Parathyroid adenoma (tissue), 2 donors: ENCODE data around the gene PEX5L.
"Not testable (repeated sequence)": the region's sequence is repeated elsewhere in the genome, so short reads cannot be mapped to it uniquely, and the experiment has no call there.

ENCODE experiments used
- H2AFZ ChIP-seq: fragments of 300-600 bp; sonication (generic); one replicate; pipeline ENCODE4 v1.7.0; 2017; ENCODE audit warnings: antibody characterized with exemption, mild to moderate bottlenecking
- H3K27ac ChIP-seq: fragments of 300-600 bp; sonication (generic); one replicate; pipeline ENCODE4 v1.7.0; 2017
- H3K27me3 ChIP-seq: fragments of 300-600 bp; sonication (generic); one replicate; pipeline ENCODE4 v1.7.0; 2017; ENCODE audit warnings: low read length; ENCODE audit not compliant: control insufficient read depth, insufficient read depth
- H3K36me3 ChIP-seq: fragments of 300-600 bp; sonication (generic); one replicate; pipeline ENCODE4 v1.7.0; 2017; ENCODE audit warnings: low read length; ENCODE audit not compliant: control insufficient read depth, insufficient read depth
- H3K4me1 ChIP-seq: fragments of 300-600 bp; sonication (generic); one replicate; pipeline ENCODE4 v1.7.0; 2017; ENCODE audit warnings: control low read depth
- H3K4me2 ChIP-seq: fragments of 300-600 bp; sonication (generic); one replicate; pipeline ENCODE4 v1.7.0; 2017; ENCODE audit warnings: low read length
- H3K4me3 ChIP-seq: fragments of 300-600 bp; sonication (generic); one replicate; pipeline ENCODE4 v1.7.0; 2017; ENCODE audit warnings: low read depth, low read length
- H3K79me2 ChIP-seq: fragments of 300-600 bp; sonication (generic); one replicate; pipeline ENCODE4 v1.7.0; 2017; ENCODE audit warnings: control low read depth
- H3K9ac ChIP-seq: fragments of 300-600 bp; sonication (generic); one replicate; pipeline ENCODE4 v1.7.0; 2017; ENCODE audit warnings: mild to moderate bottlenecking
- H3K9me3 ChIP-seq: fragments of 300-600 bp; sonication (generic); one replicate; pipeline ENCODE4 v1.7.0; 2017; ENCODE audit warnings: low read length; ENCODE audit not compliant: control insufficient read depth
- CTCF ChIP-seq: fragments of 300-600 bp; sonication (generic); IDR thresholded peaks from one replicate; pipeline ENCODE4 v1.7.0; 2017; ENCODE audit warnings: antibody characterized with exemption, mild to moderate bottlenecking
- donor health status: primary hyperparathyroidism.

PEX5L gene

GRCh38 chr3:180026997-180027396 lies 9.7 kb downstream of the PEX5L start:
- H3K79me2 ChIP-seq, result peaks cover 49% of the 10 kb centered on the region
- no peak for TF ChIP-seq CTCF
- H3K36me3 ChIP-seq, result no peaks in the 10 kb centered on the region
- no peak overlapping the region for H3K4me2 ChIP-seq
- no peak overlapping the region for H3K9ac ChIP-seq
- H3K9me3 ChIP-seq, result no peaks in the 10 kb centered on the region
- H3K4me1 ChIP-seq, result peaks cover 26% of the 10 kb centered on the region
- no peak overlapping the region for H3K4me3 ChIP-seq
- no peak overlapping the region for H2AFZ ChIP-seq
- peak overlapping the region; percentile 40 for H3K27ac ChIP-seq
- no peaks in the 10 kb centered on the region for H3K27me3 ChIP-seq

GRCh38 chr3:180018543-180018942 lies 18.2 kb downstream of the PEX5L start:
- H3K9me3 ChIP-seq, result no peaks in the 10 kb centered on the region
- no peaks in the 10 kb centered on the region for H3K36me3 ChIP-seq
- H3K9ac ChIP-seq, result no peak overlapping the region
- no peak overlapping the region for H2AFZ ChIP-seq
- no peak overlapping the region for H3K4me3 ChIP-seq
- peaks cover 24% of the 10 kb centered on the region for H3K79me2 ChIP-seq
- peaks cover 47% of the 10 kb centered on the region for H3K4me1 ChIP-seq
- TF ChIP-seq CTCF, result peak; percentile 31
- no peak overlapping the region for H3K4me2 ChIP-seq
- peak overlapping the region; percentile 70 for H3K27ac ChIP-seq
- no peaks in the 10 kb centered on the region for H3K27me3 ChIP-seq

GRCh38 chr3:180017846-180018245 lies 18.9 kb downstream of the PEX5L start:
- Histone ChIP-seq H3K4me1 (peaks cover 46% of the 10 kb centered on the region), H3K4me3 (no peak overlapping the region), H3K36me3 (no peaks in the 10 kb centered on the region), H3K9me3 (no peaks in the 10 kb centered on the region), H3K4me2 (peak overlapping the region; percentile 36), H2AFZ (no peak overlapping the region), H3K9ac (no peak overlapping the region), H3K27ac (peak overlapping the region; percentile 70), H3K79me2 (peaks cover 23% of the 10 kb centered on the region), H3K27me3 (no peaks in the 10 kb centered on the region)
- no peak for TF ChIP-seq CTCF

- no peak for TF ChIP-seq CTCF
- no peaks in the 10 kb centered on the region for H3K36me3 ChIP-seq
- H3K9ac ChIP-seq, result no peak overlapping the region
- peaks cover 19% of the 10 kb centered on the region for H3K4me1 ChIP-seq
- H3K27me3 ChIP-seq, result no peaks in the 10 kb centered on the region
- no peak overlapping the region for H3K4me2 ChIP-seq
- H3K4me3 ChIP-seq, result no peak overlapping the region
- H2AFZ ChIP-seq, result no peak overlapping the region
- H3K79me2 ChIP-seq, result peaks cover 42% of the 10 kb centered on the region
- H3K9me3 ChIP-seq, result no peaks in the 10 kb centered on the region
- peak overlapping the region; percentile 55 for H3K27ac ChIP-seq
Measured at GRCh38 chr3:180011927-180012326, 24.8 kb downstream of the PEX5L start.

- not testable (repeated sequence) for H3K36me3 ChIP-seq, H2AFZ ChIP-seq, H3K27ac ChIP-seq, H3K4me3 ChIP-seq, H3K27me3 ChIP-seq, H3K9ac ChIP-seq, H3K4me2 ChIP-seq, H3K9me3 ChIP-seq
- peaks cover 10% of the 10 kb centered on the region for H3K4me1 ChIP-seq
- peaks cover 57% of the 10 kb centered on the region for H3K79me2 ChIP-seq
Measured at GRCh38 chr3:180008318-180008717, 28.4 kb downstream of the PEX5L start.
